ENCODE results near the gene IL1RAP.

IL1RAP gene

GRCh38 chr3:190541008-190541407 is 27.1 kb downstream of the IL1RAP start:
- in situ Hi-C loops (cut with MboI; ENCODE audit: low sequenced_read_pairs) = no loop called here

- in situ Hi-C loops (cut with MboI; ENCODE audit: low sequenced_read_pairs) = no loop called here
Measured at GRCh38 chr3:190541560-190541959, 27.7 kb downstream of the IL1RAP start.

GRCh38 chr3:190542846-190543245 is 29.0 kb downstream of the IL1RAP start:
- in situ Hi-C loops (cut with MboI; ENCODE audit: low sequenced_read_pairs) = no loop called here

GRCh38 chr3:190543671-190544070 is 29.8 kb downstream of the IL1RAP start:
- in situ Hi-C loops (cut with MboI; ENCODE audit: low sequenced_read_pairs) = no loop called here

- in situ Hi-C loops (cut with MboI; ENCODE audit: low sequenced_read_pairs) = no loop called here
Measured at GRCh38 chr3:190545191-190545590, 31.3 kb downstream of the IL1RAP start.

GRCh38 chr3:190546881-190547510 is 33.1 kb downstream of the IL1RAP start:
- in situ Hi-C loops (cut with MboI; ENCODE audit: low sequenced_read_pairs) = no loop called here

GRCh38 chr3:190548031-190548656 is 34.3 kb downstream of the IL1RAP start:
- in situ Hi-C loops (cut with MboI; ENCODE audit: low sequenced_read_pairs) = no loop called here

- in situ Hi-C loops (cut with MboI; ENCODE audit: low sequenced_read_pairs) = no loop called here
Measured at GRCh38 chr3:190552021-190552420, 38.1 kb downstream of the IL1RAP start.

GRCh38 chr3:190552969-190553759 is 39.3 kb downstream of the IL1RAP start:
- in situ Hi-C loops (cut with MboI; ENCODE audit: low sequenced_read_pairs) = no loop called here

- in situ Hi-C loops (cut with MboI; ENCODE audit: low sequenced_read_pairs) = no loop called here
Measured at GRCh38 chr3:190554197-190554596, 40.3 kb downstream of the IL1RAP start.

- in situ Hi-C loops (cut with MboI; ENCODE audit: low sequenced_read_pairs) = no loop called here
Measured at GRCh38 chr3:190556351-190556750, 42.5 kb downstream of the IL1RAP start.

- in situ Hi-C loops (cut with MboI; ENCODE audit: low sequenced_read_pairs) = no loop called here
Measured at GRCh38 chr3:190557296-190557695, 43.4 kb downstream of the IL1RAP start.

GRCh38 chr3:190558316-190558715 is 44.4 kb downstream of the IL1RAP start:
- in situ Hi-C loops (cut with MboI; ENCODE audit: low sequenced_read_pairs) = no loop called here

- in situ Hi-C loops (cut with MboI; ENCODE audit: low sequenced_read_pairs) = no loop called here
Measured at GRCh38 chr3:190558796-190559195, 44.9 kb downstream of the IL1RAP start.

- in situ Hi-C loops (cut with MboI; ENCODE audit: low sequenced_read_pairs) = no loop called here
Measured at GRCh38 chr3:190560013-190560895, 46.4 kb downstream of the IL1RAP start.

GRCh38 chr3:190562866-190563510 is 49.1 kb downstream of the IL1RAP start:
- in situ Hi-C loops (cut with MboI; ENCODE audit: low sequenced_read_pairs) = no loop called here

- in situ Hi-C loops (cut with MboI; ENCODE audit: low sequenced_read_pairs) = no loop called here
Measured at GRCh38 chr3:190564175-190564574, 50.3 kb downstream of the IL1RAP start.

GRCh38 chr3:190566043-190566933 is 52.4 kb downstream of the IL1RAP start:
- in situ Hi-C loops (cut with MboI; ENCODE audit: low sequenced_read_pairs) = no loop called here

GRCh38 chr3:190568036-190568435 is 54.2 kb downstream of the IL1RAP start:
- in situ Hi-C loops (cut with MboI; ENCODE audit: low sequenced_read_pairs) = no loop called here

GRCh38 chr3:190574473-190574872 is 60.6 kb downstream of the IL1RAP start:
- in situ Hi-C loops (cut with MboI; ENCODE audit: low sequenced_read_pairs) = no loop called here
